SW480 (cell line): ENCODE results near the gene ACTC1.

ENCODE experiments used
- DNase-seq: peaks from one replicate; pipeline ENCODE4 v3.0.0-alpha.2; 2016; ENCODE audit warnings: low spot score

ACTC1 gene

GRCh38 chr15:34799149-34800101 lies 4.1 kb upstream of the ACTC1 start:
- no peak for DNase-seq

- DNase-seq = no peak
Measured at GRCh38 chr15:34796847-34797435, 1.6 kb upstream of the ACTC1 start.

- DNase-seq = no peak
Measured at GRCh38 chr15:34794590-34795206, 651 bp downstream of the ACTC1 start.

GRCh38 chr15:34793901-34794300 lies 1.4 kb downstream of the ACTC1 start:
- no peak for DNase-seq

GRCh38 chr15:34793071-34793470 lies 2.3 kb downstream of the ACTC1 start:
- DNase-seq = no peak

- DNase-seq = no peak
Measured at GRCh38 chr15:34791701-34792100, 3.6 kb downstream of the ACTC1 start.

GRCh38 chr15:34790121-34790520 lies 5.2 kb downstream of the ACTC1 start:
- no peak for DNase-seq

GRCh38 chr15:34789326-34789725 lies 6.0 kb downstream of the ACTC1 start:
- no peak for DNase-seq

- DNase-seq = no peak
Measured at GRCh38 chr15:34786206-34786605, 9.1 kb downstream of the ACTC1 start.

GRCh38 chr15:34783991-34784390 lies 11.4 kb downstream of the ACTC1 start:
- DNase-seq = no peak

GRCh38 chr15:34783431-34783830 lies 11.9 kb downstream of the ACTC1 start:
- no peak for DNase-seq

GRCh38 chr15:34782901-34783300 lies 12.4 kb downstream of the ACTC1 start:
- no peak for DNase-seq

GRCh38 chr15:34780725-34781124 lies 14.6 kb downstream of the ACTC1 start:
- no peak for DNase-seq

GRCh38 chr15:34776606-34777105 lies 18.7 kb downstream of the ACTC1 start:
- no peak for DNase-seq

GRCh38 chr15:34773917-34774316 lies 21.4 kb downstream of the ACTC1 start:
- no peak for DNase-seq

GRCh38 chr15:34773013-34773412 lies 22.3 kb downstream of the ACTC1 start:
- DNase-seq = no peak

- no peak for DNase-seq
Measured at GRCh38 chr15:34772312-34772711, 23.0 kb downstream of the ACTC1 start.

- DNase-seq = no peak
Measured at GRCh38 chr15:34769711-34770110, 25.6 kb downstream of the ACTC1 start.

- no peak for DNase-seq
Measured at GRCh38 chr15:34768530-34768929, 26.8 kb downstream of the ACTC1 start.

- DNase-seq = no peak
Measured at GRCh38 chr15:34765741-34766140, 29.6 kb downstream of the ACTC1 start.

GRCh38 chr15:34760909-34761308 lies 34.4 kb downstream of the ACTC1 start:
- no peak for DNase-seq

- DNase-seq = no peak
Measured at GRCh38 chr15:34759992-34760391, 35.4 kb downstream of the ACTC1 start.

GRCh38 chr15:34759347-34759746 lies 36.0 kb downstream of the ACTC1 start:
- no peak for DNase-seq
